ENCODE data around the gene WBP1L. TPM values are rescaled to one million over a fixed set of nuclear protein-coding genes. Genes with fewer than 3 reads are reported as not detected.

Gene WBP1L
- total and polyA plus RNA-seq, 2 experiments from 2014 or later = 7.0 to 55.7 TPM

- Histone ChIP-seq H3K79me2 (replicated peaks; ENCODE audit: insufficient read depth) (no peaks in the 10 kb centered on the region; the same call in none of the 2 replicates), H3K4me1 (ENCODE audit: insufficient read depth) (peaks cover 68% of the 10 kb centered on the region), H3K36me3 (ENCODE audit: insufficient read depth) (no peaks in the 10 kb centered on the region), H3K4me2 (peak overlapping the region; percentile 57; the same call in 1 of the 2 replicates), H3K27ac (ENCODE audit: low read depth) (peak overlapping the region; percentile 88; the same call in 1 of the 2 replicates), H2AFZ (no peak overlapping the region), H3F3A (replicated peaks; ENCODE audit: low read depth) (no peaks in the 10 kb centered on the region), H4K20me1 (replicated peaks; ENCODE audit: insufficient read depth) (no peaks in the 10 kb centered on the region), H3K9me2 (ENCODE audit: insufficient read depth) (no peaks in the 10 kb centered on the region), H3K27me3 (ENCODE audit: insufficient read depth) (no peaks in the 10 kb centered on the region), H3K4me3 (peak overlapping the region; percentile 39; the same call in 1 of the 2 replicates)
- Mint-ChIP-seq H3K4me1 (peaks cover 68% of the 10 kb centered on the region), H3K27ac (peak overlapping the region; percentile 39; the same call in 1 of the 2 replicates), H3K4me3 (no peak overlapping the region), H3K36me3 (ENCODE audit: low read depth) (peaks cover 2% of the 10 kb centered on the region; the same call in 1 of the 3 replicates), H3K9me3 (no peaks in the 10 kb centered on the region), H3K27me3 (ENCODE audit: insufficient read depth, low read depth, poor library complexity) (peaks cover 8% of the 10 kb centered on the region)
- no peak for TF ChIP-seq NANOG (IDR thresholded peaks at IDR 0.05; ENCODE audit: borderline replicate concordance)
- TF ChIP-seq ETS1 (IDR thresholded peaks at IDR 0.05) = no peak
- no peak for TF ChIP-seq STAT1 (IDR thresholded peaks at IDR 0.05; ENCODE audit: unreplicated experiment)
- no peak for TF ChIP-seq ZNF114 (CRISPR knock-in tag; IDR thresholded peaks at IDR 0.05)
- DNase-seq (ENCODE audit: low spot score) (peak; percentile 65), ATAC-seq (no peak)
These were observed 34.1 kb downstream of the WBP1L start for GRCh38 chr10:102777711-102778453.

- H3K27ac ChIP-seq (ENCODE audit: low read depth) = no peak overlapping the region
- ATAC-seq = no peak
- Mint-ChIP-seq H3K27me3 (ENCODE audit: insufficient read depth, low read depth, poor library complexity) (peaks cover 8% of the 10 kb centered on the region), H3K4me1 (peaks cover 72% of the 10 kb centered on the region), H3K4me3 (no peak overlapping the region), H3K36me3 (ENCODE audit: low read depth) (peaks cover 2% of the 10 kb centered on the region; the same call in 1 of the 3 replicates), H3K9me3 (no peaks in the 10 kb centered on the region), H3K27ac (no peak overlapping the region)
- H3K79me2 ChIP-seq (replicated peaks; ENCODE audit: insufficient read depth) = peaks cover 4% of the 10 kb centered on the region
- no peaks in the 10 kb centered on the region for H3K9me2 ChIP-seq (ENCODE audit: insufficient read depth)
- H3K4me2 ChIP-seq = no peak overlapping the region
- H3K4me3 ChIP-seq = no peak overlapping the region
- no peak overlapping the region for H2AFZ ChIP-seq
- H3F3A ChIP-seq (replicated peaks; ENCODE audit: low read depth) = no peaks in the 10 kb centered on the region
- no peaks in the 10 kb centered on the region for H3K36me3 ChIP-seq (ENCODE audit: insufficient read depth)
- DNase-seq (ENCODE audit: low spot score) = no peak
- no peak for TF ChIP-seq EZH2phosphoT487 (IDR thresholded peaks at IDR 0.05; ENCODE audit: unreplicated experiment)
- no peaks in the 10 kb centered on the region for H3K27me3 ChIP-seq (ENCODE audit: insufficient read depth)
- H4K20me1 ChIP-seq (replicated peaks; ENCODE audit: insufficient read depth) = no peaks in the 10 kb centered on the region
- H3K4me1 ChIP-seq (ENCODE audit: insufficient read depth) = peaks cover 68% of the 10 kb centered on the region
These were observed 35.0 kb downstream of the WBP1L start for GRCh38 chr10:102778781-102779180.

DNA sequence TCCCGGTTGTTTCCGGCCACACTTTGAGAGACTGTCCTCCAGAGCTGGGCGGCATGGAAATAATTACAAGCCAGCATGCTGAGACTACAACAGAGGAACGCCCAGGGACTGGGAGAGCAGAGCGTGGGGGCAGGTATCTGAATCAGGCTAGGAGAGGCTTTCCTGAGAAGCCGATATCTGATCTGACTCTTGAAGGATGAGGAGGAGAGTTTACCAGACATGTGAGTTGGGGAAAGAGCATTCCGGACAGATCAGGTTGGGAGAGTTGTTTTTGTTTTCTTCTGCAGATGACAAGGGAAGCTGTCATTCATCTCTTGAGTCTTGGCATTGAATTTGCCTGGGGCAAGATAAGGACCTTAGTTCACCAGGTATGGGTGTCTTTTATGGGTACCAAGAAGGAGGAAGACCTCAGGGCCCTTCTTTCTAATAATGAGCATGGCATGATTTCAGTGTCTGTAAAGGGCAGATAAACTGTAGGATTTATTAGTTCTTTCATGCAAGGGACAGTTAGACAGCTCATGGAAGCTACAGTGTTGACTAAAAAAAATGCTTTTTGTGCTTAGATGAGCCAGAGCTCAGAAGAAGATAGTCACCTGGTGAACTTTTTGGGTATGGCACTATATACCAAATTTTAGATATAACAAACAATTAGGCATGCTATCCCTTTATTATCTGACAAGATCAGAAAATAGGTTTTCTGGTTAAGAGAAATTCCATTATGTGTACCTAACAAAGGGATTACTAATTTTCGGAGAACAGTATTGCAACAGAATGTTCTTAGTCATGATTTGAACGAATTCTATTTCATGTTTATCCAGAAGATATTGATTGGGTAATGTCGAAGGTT, 36.2 kb downstream of the WBP1L start:
- Mint-ChIP-seq H3K27ac (no peak overlapping the region), H3K9me3 (no peaks in the 10 kb centered on the region), H3K36me3 (ENCODE audit: low read depth) (peaks cover 2% of the 10 kb centered on the region; the same call in 1 of the 3 replicates), H3K4me3 (no peak overlapping the region; the same call in 2 of the 3 replicates), H3K4me1 (peaks cover 67% of the 10 kb centered on the region), H3K27me3 (ENCODE audit: insufficient read depth, low read depth, poor library complexity) (peaks cover 8% of the 10 kb centered on the region)
- Histone ChIP-seq H3K79me2 (replicated peaks; ENCODE audit: insufficient read depth) (peaks cover 9% of the 10 kb centered on the region), H3K27ac (ENCODE audit: low read depth) (no peak overlapping the region), H3K36me3 (ENCODE audit: insufficient read depth) (no peaks in the 10 kb centered on the region), H3K4me2 (peak overlapping the region; percentile 43; the same call in 1 of the 2 replicates), H3K27me3 (ENCODE audit: insufficient read depth) (no peaks in the 10 kb centered on the region), H3F3A (replicated peaks; ENCODE audit: low read depth) (no peaks in the 10 kb centered on the region), H4K20me1 (replicated peaks; ENCODE audit: insufficient read depth) (no peaks in the 10 kb centered on the region; the same call in 1 of the 2 replicates), H2AFZ (no peak overlapping the region), H3K9me2 (ENCODE audit: insufficient read depth) (no peaks in the 10 kb centered on the region), H3K4me3 (no peak overlapping the region), H3K4me1 (ENCODE audit: insufficient read depth) (peaks cover 68% of the 10 kb centered on the region)
- ATAC-seq (no peak), DNase-seq (ENCODE audit: low spot score) (no peak)
- no peak for TF ChIP-seq STAT1 (IDR thresholded peaks at IDR 0.05; ENCODE audit: unreplicated experiment)
- no peak for TF ChIP-seq EZH2phosphoT487 (IDR thresholded peaks at IDR 0.05; ENCODE audit: unreplicated experiment)
- TF ChIP-seq ZNF114 (CRISPR knock-in tag; IDR thresholded peaks at IDR 0.05) = no peak
- TF ChIP-seq JUNB (IDR thresholded peaks at IDR 0.05; ENCODE audit: unreplicated experiment) = no peak
- TF ChIP-seq ETS1 (IDR thresholded peaks at IDR 0.05) = no peak
